ENCODE data around the gene RTTN. TPM values are rescaled to one million over a fixed set of nuclear protein-coding genes. Genes with fewer than 3 reads are reported as not detected.

RTTN gene
- total RNA-seq, 1 experiment from 2014 or later: 16.9 TPM

GRCh38 chr18:70142001-70142400 lies 63.5 kb downstream of the RTTN start:
- ATAC-seq: no peak
- no peak overlapping the region for H3K27ac ChIP-seq (ENCODE audit: low read length)
- in situ Hi-C loops (cut with HindIII; ENCODE audit: low pct_unique_long_range_greater_than_20kb, low sequenced_read_pairs): no loop called here
- ChIA-PET CTCF (no interaction called here), POLR2A (interaction anchor here (0.6 kb wide), 1 partner anchor 12 kb away, joined by 4 read pairs; no protein-coding TSS in a partner anchor)
- H3K9me3 ChIP-seq (ENCODE audit: control insufficient read depth, insufficient read depth, low read depth, low read length): no peaks in the 10 kb centered on the region
- no peak for DNase-seq (ENCODE audit: low read depth, low spot score)
- TF ChIP-seq SIN3A (IDR thresholded peaks at IDR 0.05; ENCODE audit: borderline replicate concordance, insufficient read depth, low read depth, low read length): no peak
- TF ChIP-seq, protein P1, sequence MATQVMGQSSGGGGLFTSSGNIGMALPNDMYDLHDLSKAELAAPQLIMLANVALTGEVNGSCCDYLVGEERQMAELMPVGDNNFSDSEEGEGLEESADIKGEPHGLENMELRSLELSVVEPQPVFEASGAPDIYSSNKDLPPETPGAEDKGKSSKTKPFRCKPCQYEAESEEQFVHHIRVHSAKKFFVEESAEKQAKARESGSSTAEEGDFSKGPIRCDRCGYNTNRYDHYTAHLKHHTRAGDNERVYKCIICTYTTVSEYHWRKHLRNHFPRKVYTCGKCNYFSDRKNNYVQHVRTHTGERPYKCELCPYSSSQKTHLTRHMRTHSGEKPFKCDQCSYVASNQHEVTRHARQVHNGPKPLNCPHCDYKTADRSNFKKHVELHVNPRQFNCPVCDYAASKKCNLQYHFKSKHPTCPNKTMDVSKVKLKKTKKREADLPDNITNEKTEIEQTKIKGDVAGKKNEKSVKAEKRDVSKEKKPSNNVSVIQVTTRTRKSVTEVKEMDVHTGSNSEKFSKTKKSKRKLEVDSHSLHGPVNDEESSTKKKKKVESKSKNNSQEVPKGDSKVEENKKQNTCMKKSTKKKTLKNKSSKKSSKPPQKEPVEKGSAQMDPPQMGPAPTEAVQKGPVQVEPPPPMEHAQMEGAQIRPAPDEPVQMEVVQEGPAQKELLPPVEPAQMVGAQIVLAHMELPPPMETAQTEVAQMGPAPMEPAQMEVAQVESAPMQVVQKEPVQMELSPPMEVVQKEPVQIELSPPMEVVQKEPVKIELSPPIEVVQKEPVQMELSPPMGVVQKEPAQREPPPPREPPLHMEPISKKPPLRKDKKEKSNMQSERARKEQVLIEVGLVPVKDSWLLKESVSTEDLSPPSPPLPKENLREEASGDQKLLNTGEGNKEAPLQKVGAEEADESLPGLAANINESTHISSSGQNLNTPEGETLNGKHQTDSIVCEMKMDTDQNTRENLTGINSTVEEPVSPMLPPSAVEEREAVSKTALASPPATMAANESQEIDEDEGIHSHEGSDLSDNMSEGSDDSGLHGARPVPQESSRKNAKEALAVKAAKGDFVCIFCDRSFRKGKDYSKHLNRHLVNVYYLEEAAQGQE (IDR thresholded peaks at IDR 0.05; ENCODE audit: insufficient read depth in 1 of 2, low read depth in 2 of 2, low read length in 1 of 2): no peak
- no peak for TF ChIP-seq POLR2AphosphoS5 (IDR thresholded peaks at IDR 0.05; ENCODE audit: low read depth, low read length)
- TF ChIP-seq, protein P2, sequence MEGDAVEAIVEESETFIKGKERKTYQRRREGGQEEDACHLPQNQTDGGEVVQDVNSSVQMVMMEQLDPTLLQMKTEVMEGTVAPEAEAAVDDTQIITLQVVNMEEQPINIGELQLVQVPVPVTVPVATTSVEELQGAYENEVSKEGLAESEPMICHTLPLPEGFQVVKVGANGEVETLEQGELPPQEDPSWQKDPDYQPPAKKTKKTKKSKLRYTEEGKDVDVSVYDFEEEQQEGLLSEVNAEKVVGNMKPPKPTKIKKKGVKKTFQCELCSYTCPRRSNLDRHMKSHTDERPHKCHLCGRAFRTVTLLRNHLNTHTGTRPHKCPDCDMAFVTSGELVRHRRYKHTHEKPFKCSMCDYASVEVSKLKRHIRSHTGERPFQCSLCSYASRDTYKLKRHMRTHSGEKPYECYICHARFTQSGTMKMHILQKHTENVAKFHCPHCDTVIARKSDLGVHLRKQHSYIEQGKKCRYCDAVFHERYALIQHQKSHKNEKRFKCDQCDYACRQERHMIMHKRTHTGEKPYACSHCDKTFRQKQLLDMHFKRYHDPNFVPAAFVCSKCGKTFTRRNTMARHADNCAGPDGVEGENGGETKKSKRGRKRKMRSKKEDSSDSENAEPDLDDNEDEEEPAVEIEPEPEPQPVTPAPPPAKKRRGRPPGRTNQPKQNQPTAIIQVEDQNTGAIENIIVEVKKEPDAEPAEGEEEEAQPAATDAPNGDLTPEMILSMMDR (IDR thresholded peaks at IDR 0.05): no peak
- TF ChIP-seq TCF7L2 (IDR thresholded peaks at IDR 0.05; ENCODE audit: low read depth, low read length): no peak
- H3K36me3 ChIP-seq (ENCODE audit: control insufficient read depth, insufficient read depth, low read length): no peaks in the 10 kb centered on the region; the same call in 1 of the 2 replicates
- intact Hi-C loops (cut with micrococcal nuclease; ENCODE audit: unreplicated experiment): no loop called here
- no peaks in the 10 kb centered on the region; the same call in 1 of the 2 replicates for H3K4me1 ChIP-seq (ENCODE audit: control insufficient read depth, insufficient read depth, low read length)
- BruUV-seq (replicated peaks): no TSS peak
- H3K27me3 ChIP-seq (ENCODE audit: control insufficient read depth, insufficient read depth, low read length): no peaks in the 10 kb centered on the region
- H3K4me3 ChIP-seq (ENCODE audit: low read depth in 2 of 2, low read length in 2 of 2): no peak overlapping the region

DNA sequence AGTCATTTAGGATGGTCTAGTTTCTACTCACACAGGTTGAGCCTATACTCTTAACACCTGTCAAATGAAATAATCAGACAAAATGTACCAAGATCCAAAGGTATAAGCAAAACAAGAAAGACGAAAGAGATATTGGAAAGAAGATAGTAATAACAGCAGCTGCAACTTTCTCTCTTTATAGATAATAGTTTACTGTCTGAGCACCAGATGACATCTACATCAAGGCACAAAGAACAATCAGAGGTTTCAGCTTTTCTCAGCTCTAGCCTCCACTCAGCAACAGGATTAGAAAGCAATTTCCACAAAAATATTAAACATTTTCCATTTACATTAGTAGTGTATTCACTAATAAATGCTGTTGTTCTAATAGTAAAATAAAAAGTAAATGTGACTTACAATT lies 66.3 kb downstream of the RTTN start:
- no peaks in the 10 kb centered on the region for H3K9me3 ChIP-seq (ENCODE audit: control insufficient read depth, insufficient read depth, low read depth, low read length)
- intact Hi-C loops (cut with micrococcal nuclease; ENCODE audit: unreplicated experiment): no loop called here
- POLR2A ChIA-PET: no interaction called here
- H3K27me3 ChIP-seq (ENCODE audit: control insufficient read depth, insufficient read depth, low read length): no peaks in the 10 kb centered on the region
- no peak overlapping the region for H3K27ac ChIP-seq (ENCODE audit: low read length)
- in situ Hi-C loops (cut with HindIII; ENCODE audit: low pct_unique_long_range_greater_than_20kb, low sequenced_read_pairs): no loop called here
- TF ChIP-seq POLR2AphosphoS5 (IDR thresholded peaks at IDR 0.05; ENCODE audit: low read depth, low read length) (no peak), SIN3A (IDR thresholded peaks at IDR 0.05; ENCODE audit: borderline replicate concordance, insufficient read depth, low read depth, low read length) (no peak), TCF7L2 (IDR thresholded peaks at IDR 0.05; ENCODE audit: low read depth, low read length) (no peak)
- TF ChIP-seq, protein P2 (IDR thresholded peaks at IDR 0.05): no peak
- TF ChIP-seq, protein P1 (IDR thresholded peaks at IDR 0.05; ENCODE audit: insufficient read depth in 1 of 2, low read depth in 2 of 2, low read length in 1 of 2): no peak
- no peak overlapping the region for H3K4me3 ChIP-seq (ENCODE audit: low read depth in 2 of 2, low read length in 2 of 2)
- no peak for ATAC-seq
- no peaks in the 10 kb centered on the region; the same call in 1 of the 2 replicates for H3K36me3 ChIP-seq (ENCODE audit: control insufficient read depth, insufficient read depth, low read length)
- CTCF ChIA-PET: no interaction called here
- no TSS peak for BruUV-seq (replicated peaks)
- DNase-seq (ENCODE audit: low read depth, low spot score): no peak
- H3K4me1 ChIP-seq (ENCODE audit: control insufficient read depth, insufficient read depth, low read length): no peaks in the 10 kb centered on the region; the same call in 1 of the 2 replicates
